Omental fat pad (tissue), 4 donors: Measurements from ENCODE around the gene MAPKAP1. TPM values are rescaled to one million over a fixed set of nuclear protein-coding genes. Genes with fewer than 3 reads are reported as not detected.

Source experiments
- ATAC-seq: fragments of 150-250 bp; one replicate; pipeline ENCODE4 v1.9.1; 2016; ENCODE audit warnings: mild to moderate bottlenecking, moderate library complexity; ENCODE audit not compliant: low FRiP score
- DNase-seq: peaks from one replicate; pipeline ENCODE4 v3.0.0-alpha.2; 2019; ENCODE audit warnings: low spot score
- total RNA-seq, 4 donors: library from RNA; depleted of rRNA; stranded (reverse); fragments of >200 nt; gene quantifications; one replicate each; pipeline ENCODE4 v1.1.0, GENCODE V29; 2016
- TF ChIP-seq, protein P1 (sequence below), 3 donors: fragments of 450-650 bp; IDR thresholded peaks; one replicate each; pipeline ENCODE4 v1.5.1; 2016 to 2017; ENCODE audit warnings: antibody characterized with exemption in 3 of 3, mild to moderate bottlenecking in 3 of 3, moderate library complexity in 2 of 3

Gene MAPKAP1
- total RNA-seq, 4 donors from 2014 or later = 60.0 to 78.0 (median 72.9) TPM

DNA sequence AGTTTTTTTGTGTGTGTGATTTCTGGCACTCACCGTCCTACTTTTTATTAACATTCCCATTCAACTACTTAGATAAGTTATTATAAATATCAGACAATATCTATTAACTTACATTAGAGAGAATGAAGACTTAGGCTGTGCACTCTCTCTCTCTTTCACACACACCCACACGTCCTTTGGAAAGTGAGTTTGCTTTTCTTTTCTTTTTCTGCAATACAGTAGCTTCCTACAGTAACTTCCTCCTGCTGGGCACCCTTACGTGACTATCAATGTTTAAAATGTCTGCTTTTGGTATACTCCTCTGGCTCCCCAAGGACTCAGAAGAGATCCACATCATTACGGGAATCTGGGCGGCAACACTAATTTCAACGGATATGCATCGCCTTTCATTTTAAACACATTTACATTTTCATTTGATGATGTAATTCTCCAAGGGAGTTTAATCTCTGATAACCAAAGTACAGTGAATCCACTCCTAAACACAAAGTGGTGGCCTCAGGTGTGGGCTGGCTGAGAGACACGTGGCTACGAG is 179.5 kb downstream of the MAPKAP1 start:
- DNase-seq (no peak), ATAC-seq (no peak)
- TF ChIP-seq, protein P1, sequence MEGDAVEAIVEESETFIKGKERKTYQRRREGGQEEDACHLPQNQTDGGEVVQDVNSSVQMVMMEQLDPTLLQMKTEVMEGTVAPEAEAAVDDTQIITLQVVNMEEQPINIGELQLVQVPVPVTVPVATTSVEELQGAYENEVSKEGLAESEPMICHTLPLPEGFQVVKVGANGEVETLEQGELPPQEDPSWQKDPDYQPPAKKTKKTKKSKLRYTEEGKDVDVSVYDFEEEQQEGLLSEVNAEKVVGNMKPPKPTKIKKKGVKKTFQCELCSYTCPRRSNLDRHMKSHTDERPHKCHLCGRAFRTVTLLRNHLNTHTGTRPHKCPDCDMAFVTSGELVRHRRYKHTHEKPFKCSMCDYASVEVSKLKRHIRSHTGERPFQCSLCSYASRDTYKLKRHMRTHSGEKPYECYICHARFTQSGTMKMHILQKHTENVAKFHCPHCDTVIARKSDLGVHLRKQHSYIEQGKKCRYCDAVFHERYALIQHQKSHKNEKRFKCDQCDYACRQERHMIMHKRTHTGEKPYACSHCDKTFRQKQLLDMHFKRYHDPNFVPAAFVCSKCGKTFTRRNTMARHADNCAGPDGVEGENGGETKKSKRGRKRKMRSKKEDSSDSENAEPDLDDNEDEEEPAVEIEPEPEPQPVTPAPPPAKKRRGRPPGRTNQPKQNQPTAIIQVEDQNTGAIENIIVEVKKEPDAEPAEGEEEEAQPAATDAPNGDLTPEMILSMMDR (IDR thresholded peaks at IDR 0.05) = no peak

DNA sequence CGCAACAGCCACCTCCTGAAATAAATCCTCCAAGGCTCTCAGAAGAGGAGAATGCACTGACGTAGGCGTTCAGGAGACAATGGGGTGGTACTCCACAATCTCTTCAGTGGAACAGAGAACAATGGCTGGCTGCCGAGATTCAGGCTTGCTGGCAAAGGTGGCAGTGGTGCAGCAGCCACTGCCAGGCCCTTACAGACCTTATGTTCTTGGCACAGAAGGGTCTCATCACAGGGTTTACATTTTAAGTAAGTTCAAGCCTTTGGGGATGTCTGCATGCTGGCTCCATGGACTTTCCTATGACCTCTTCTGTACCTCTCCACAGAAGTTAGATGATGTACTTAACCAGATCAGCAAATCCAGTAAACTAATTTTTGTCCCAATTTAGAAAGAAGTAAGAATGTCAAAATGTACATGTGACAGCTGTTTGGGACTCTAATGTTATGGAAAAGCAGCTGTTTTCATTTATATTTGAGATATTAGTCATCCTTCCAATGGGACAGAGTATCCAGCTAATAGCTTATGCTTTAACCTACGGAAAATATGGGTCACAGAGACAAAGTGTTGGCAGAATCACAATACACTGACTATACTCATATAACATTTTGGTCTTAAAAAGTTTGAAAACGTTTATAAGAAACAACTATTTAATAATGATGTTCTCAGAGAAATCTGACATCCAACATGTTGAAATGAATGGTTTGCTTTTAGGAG is 180.9 kb downstream of the MAPKAP1 start:
- TF ChIP-seq, protein P1 (IDR thresholded peaks at IDR 0.05) = no peak
- DNase-seq = no peak
- no peak for ATAC-seq

DNA sequence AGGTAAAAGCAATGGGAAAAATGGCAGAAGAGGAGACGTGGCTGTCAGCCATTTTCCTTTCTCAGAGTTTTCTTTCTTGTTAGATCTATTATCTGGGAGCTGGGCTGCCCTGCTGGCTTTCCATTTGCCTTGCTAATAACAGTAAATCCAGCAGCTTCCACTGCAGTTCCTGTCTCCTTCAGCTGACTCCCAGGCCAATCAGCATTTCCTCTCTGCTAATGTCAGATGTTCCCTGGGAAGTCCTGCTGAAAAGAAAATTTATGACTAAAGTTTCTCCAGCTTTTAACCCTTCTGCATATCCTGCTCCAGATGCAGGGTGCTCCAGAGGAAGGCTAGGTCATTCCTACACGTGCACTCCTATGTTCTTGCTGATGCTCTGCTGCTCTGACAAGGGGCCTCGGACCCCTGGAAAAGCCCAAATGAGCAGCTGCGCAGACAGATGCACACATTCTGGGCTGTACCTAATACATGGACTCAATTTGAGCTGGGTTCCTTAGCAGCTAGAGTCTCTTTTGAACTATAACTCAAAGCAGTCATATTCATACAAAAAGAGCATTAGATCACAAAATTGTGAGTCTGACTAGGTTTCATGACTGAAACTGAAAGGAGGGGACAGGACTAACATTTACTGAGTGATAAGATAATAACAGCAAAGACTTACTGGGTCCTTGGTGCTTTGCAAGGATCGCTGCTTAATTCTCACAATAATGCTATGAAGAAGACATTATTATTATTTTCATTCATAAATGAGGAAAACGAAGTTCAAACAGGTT is 182.2 kb downstream of the MAPKAP1 start:
- no peak for ATAC-seq
- TF ChIP-seq, protein P1 (IDR thresholded peaks at IDR 0.05) = no peak
- DNase-seq = no peak

DNA sequence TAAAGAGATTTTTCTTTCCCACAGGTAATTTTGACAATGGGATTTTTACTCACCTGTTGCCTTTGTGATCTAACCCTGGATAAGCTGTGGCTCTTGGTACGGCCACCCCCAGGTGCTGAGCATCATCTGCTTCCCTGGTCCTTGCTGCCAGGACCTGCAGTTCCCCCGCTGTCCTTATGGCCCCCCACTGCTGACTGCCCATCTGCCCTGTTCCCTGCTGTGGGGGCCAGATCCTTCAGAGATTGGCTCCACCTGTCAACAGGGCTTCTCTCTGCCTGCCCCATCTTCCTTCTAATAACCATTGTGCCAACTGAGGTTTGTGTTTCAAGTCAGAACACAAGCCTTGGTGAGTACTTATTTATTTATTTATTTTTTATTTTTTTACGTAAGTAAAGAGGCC is 183.3 kb downstream of the MAPKAP1 start:
- no peak for DNase-seq
- TF ChIP-seq, protein P1 (IDR thresholded peaks at IDR 0.05) = no peak
- ATAC-seq = no peak

DNA sequence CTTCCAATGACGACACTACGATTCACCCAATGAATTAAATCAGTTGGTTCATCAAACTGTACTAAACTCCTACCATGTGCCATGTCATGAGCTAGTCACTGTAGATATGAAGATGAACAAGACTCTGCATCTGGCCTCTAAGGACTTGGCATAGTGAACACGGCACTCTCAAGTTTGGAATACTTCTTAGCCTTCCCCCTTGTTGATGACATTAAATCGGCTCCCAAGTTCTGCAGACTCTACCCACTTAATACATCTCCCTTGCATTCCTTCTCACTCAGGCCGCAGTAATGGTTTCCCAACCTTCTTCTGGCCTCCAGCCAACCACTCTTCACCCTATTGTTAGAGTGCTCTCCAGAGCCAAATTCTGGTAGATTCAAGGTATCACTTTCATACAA is 184.7 kb downstream of the MAPKAP1 start:
- no peak for ATAC-seq
- TF ChIP-seq, protein P1 (IDR thresholded peaks at IDR 0.05) = no peak
- no peak for DNase-seq

DNA sequence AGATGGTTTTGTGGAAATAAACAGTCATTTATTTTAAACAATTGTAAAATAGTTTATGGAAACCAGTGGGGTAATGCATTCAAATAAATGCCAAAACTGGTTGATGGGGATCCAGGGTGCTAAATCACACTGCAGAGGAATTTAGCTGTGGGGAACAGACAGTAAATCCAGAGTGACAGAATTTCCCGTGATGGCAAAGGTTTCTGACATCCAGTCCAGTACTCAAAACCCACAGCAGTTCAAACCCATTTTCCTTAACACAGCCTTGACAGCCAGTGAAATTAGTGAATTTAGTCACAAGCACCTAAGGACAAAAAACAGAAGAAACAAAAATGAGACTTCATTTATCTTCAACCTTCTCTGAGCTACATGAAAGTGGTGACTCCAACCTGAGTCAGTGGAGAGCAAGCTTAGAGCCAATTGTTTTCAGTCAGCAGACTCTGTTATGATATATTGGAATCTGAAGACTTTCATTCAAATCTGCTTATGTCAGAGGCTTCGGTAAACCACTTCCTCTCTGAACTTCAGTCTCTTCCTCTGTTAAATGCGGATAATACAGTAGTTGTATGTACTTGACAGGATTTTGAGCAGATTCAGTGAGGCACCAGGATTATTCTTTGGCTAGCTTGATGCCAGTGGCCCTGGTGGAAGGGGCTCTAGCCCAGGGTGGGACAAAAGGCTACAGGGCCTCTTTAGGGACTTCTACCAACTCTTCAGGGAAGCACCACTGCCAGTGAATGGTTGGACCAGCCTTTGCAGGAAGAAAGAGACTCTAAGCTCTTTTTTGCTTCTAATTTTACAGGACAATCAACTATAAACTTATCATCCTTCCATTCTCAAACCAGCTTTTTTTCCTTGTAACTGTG is 185.3 kb downstream of the MAPKAP1 start:
- DNase-seq = no peak
- no peak for ATAC-seq
- TF ChIP-seq, protein P1 (IDR thresholded peaks at IDR 0.05) = no peak
